Osteocyte (in vitro differentiated cells): ENCODE measurements around the gene MRPL36. TPM values are rescaled to one million over a fixed set of nuclear protein-coding genes. Genes with fewer than 3 reads are reported as not detected.

Experiments used
- DNase-seq: peaks from one replicate; pipeline ENCODE4 v3.0.0; 2021; ENCODE audit warnings: mixed read lengths; ENCODE audit not compliant: unreplicated experiment; ENCODE audit errors: extremely low spot score
- H3K27ac Mint-ChIP-seq: one replicate; pipeline ENCODE4 v1.8.0; 2021; ENCODE audit warnings: mild to moderate bottlenecking, mixed read lengths; ENCODE audit not compliant: unreplicated experiment
- H3K27me3 Mint-ChIP-seq: one replicate; pipeline ENCODE4 v1.8.0; 2021; ENCODE audit warnings: mixed read lengths; ENCODE audit not compliant: unreplicated experiment
- H3K36me3 Mint-ChIP-seq: one replicate; pipeline ENCODE4 v1.8.0; 2021; ENCODE audit warnings: mixed read lengths; ENCODE audit not compliant: unreplicated experiment
- H3K4me1 Mint-ChIP-seq: one replicate; pipeline ENCODE4 v1.8.0; 2021; ENCODE audit warnings: mixed read lengths; ENCODE audit not compliant: unreplicated experiment
- H3K4me3 Mint-ChIP-seq: one replicate; pipeline ENCODE4 v1.8.0; 2021; ENCODE audit warnings: mild to moderate bottlenecking, moderate library complexity, mixed read lengths; ENCODE audit not compliant: unreplicated experiment
- H3K9me3 Mint-ChIP-seq: one replicate; pipeline ENCODE4 v1.8.0; 2021; ENCODE audit warnings: mixed read lengths; ENCODE audit not compliant: unreplicated experiment
- total RNA-seq: library from RNA; stranded (reverse); gene quantifications from 2 replicates; pipeline ENCODE4 v1.2.1, GENCODE V29; 2021
- TF ChIP-seq, protein P1 (sequence below): fragments of 200-600 bp; sonication (generic); IDR thresholded peaks from 2 replicates; pipeline ENCODE4 v1.5.0; 2021; ENCODE audit warnings: antibody characterized with exemption, mild to moderate bottlenecking, moderate library complexity

The MRPL36 gene
- total RNA-seq, 1 donor from 2014 or later, result 44.0 TPM

DNA sequence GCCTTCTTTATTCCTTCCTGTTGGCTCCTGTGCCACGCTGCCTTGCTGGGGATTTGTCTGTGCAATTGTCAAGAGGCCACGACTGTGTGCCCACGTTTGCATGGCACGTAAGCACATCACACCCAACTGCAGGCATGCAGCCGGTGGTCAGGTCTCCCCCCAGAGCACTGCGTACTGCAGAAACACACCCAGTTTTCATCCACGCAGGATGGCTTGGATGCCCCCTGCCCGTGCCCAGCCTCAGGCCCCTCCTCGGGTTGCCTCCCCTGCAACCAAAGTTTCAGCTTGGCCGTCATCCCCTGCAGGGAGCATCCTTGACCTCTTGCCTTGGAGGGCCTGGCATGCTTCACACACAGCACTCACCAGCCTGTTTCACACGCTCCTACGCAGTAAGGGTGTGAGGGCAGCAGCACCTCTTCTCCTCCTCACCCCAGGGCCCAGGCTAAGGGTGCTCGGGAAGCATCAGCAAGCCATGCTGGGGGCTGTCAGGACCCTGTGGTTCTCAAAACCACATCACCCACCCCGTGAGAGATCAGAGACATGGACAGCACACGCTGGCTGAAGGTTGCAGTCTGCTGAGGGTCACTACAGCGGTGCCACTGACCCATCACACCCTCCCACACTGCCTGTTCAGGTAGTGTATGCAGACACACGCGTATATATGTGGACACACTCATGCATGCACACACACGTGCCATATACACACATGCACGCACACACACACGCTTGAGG lies 3.1 kb downstream of the MRPL36 start:
- TF ChIP-seq, protein P1, sequence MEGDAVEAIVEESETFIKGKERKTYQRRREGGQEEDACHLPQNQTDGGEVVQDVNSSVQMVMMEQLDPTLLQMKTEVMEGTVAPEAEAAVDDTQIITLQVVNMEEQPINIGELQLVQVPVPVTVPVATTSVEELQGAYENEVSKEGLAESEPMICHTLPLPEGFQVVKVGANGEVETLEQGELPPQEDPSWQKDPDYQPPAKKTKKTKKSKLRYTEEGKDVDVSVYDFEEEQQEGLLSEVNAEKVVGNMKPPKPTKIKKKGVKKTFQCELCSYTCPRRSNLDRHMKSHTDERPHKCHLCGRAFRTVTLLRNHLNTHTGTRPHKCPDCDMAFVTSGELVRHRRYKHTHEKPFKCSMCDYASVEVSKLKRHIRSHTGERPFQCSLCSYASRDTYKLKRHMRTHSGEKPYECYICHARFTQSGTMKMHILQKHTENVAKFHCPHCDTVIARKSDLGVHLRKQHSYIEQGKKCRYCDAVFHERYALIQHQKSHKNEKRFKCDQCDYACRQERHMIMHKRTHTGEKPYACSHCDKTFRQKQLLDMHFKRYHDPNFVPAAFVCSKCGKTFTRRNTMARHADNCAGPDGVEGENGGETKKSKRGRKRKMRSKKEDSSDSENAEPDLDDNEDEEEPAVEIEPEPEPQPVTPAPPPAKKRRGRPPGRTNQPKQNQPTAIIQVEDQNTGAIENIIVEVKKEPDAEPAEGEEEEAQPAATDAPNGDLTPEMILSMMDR, result no peak
- H3K4me1 Mint-ChIP-seq, result peaks cover 50% of the 10 kb centered on the region
- peaks cover 12% of the 10 kb centered on the region for H3K36me3 Mint-ChIP-seq
- no peaks in the 10 kb centered on the region for H3K27me3 Mint-ChIP-seq
- H3K9me3 Mint-ChIP-seq, result no peaks in the 10 kb centered on the region
- H3K27ac Mint-ChIP-seq, result no peak overlapping the region
- DNase-seq, result no peak
- no peak overlapping the region for H3K4me3 Mint-ChIP-seq

DNA sequence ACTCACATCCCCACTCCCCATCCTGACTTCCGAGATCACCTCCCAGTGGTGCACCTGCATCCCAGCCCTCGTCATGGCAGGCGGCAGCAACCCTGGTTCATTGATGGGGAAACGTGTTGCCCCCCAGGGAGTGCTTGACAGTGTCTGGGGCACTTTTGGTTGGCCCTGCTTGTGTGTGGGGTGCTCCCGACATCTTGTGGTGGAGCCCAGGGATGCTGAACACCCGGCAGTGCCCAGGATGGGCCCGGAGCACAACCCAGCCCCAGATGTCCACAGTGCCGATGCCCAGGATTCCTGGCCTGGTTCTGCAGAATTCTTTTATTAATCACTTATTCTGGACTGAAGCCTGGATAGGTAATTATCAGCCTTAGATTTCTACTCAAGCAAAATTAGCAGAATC lies 3.7 kb downstream of the MRPL36 start:
- no peak overlapping the region for H3K4me3 Mint-ChIP-seq
- TF ChIP-seq, protein P1, result no peak
- H3K4me1 Mint-ChIP-seq, result peaks cover 49% of the 10 kb centered on the region
- no peak for DNase-seq
- no peak overlapping the region for H3K27ac Mint-ChIP-seq
- H3K9me3 Mint-ChIP-seq, result no peaks in the 10 kb centered on the region
- peaks cover 12% of the 10 kb centered on the region for H3K36me3 Mint-ChIP-seq
- H3K27me3 Mint-ChIP-seq, result no peaks in the 10 kb centered on the region

DNA sequence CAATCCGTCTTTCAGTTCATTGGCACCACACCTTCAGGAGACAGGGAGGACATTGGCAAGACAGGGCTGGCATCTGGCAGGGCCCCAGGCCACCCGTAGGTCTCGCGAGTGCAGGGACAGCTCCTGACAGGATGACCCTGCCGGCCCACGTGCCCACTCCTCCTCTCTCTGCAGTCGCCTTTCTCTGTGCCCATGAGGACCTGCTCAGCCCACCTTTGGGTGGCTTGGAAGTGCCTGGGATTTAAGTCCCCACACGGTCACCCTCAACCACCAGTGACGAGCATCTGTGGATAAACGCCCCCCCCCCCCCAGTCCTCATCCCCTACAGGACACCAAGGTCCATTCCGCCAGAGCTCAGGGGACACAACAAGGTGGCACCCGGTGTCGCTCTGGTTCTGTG lies 4.1 kb downstream of the MRPL36 start:
- Mint-ChIP-seq H3K27ac (no peak overlapping the region), H3K9me3 (no peaks in the 10 kb centered on the region), H3K4me3 (no peak overlapping the region), H3K4me1 (peaks cover 48% of the 10 kb centered on the region), H3K36me3 (peaks cover 12% of the 10 kb centered on the region), H3K27me3 (no peaks in the 10 kb centered on the region)
- TF ChIP-seq, protein P1, result no peak
- DNase-seq, result no peak

DNA sequence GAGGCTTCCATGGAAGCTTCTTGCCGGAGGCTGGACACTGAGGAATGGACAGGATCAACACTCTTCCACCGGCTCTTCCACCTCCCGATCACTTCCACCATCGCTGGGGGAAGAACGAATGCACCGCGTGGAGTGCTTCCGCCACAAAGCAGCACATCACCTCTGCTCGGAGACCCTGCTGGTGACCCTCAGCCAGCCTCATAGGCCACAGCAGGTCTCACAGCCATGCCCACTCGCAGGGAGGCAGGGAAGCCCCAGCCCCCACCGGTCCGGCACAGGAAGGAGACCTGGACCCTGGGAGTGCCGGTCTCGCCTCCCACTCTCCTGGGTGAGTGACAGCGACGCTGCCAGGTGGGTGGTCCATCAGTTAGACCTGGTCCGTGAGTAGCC lies 4.7 kb downstream of the MRPL36 start:
- Mint-ChIP-seq H3K27me3 (no peaks in the 10 kb centered on the region), H3K4me1 (peaks cover 50% of the 10 kb centered on the region), H3K9me3 (no peaks in the 10 kb centered on the region), H3K27ac (no peak overlapping the region), H3K4me3 (no peak overlapping the region), H3K36me3 (peaks cover 12% of the 10 kb centered on the region)
- TF ChIP-seq, protein P1, result no peak
- DNase-seq, result no peak

DNA sequence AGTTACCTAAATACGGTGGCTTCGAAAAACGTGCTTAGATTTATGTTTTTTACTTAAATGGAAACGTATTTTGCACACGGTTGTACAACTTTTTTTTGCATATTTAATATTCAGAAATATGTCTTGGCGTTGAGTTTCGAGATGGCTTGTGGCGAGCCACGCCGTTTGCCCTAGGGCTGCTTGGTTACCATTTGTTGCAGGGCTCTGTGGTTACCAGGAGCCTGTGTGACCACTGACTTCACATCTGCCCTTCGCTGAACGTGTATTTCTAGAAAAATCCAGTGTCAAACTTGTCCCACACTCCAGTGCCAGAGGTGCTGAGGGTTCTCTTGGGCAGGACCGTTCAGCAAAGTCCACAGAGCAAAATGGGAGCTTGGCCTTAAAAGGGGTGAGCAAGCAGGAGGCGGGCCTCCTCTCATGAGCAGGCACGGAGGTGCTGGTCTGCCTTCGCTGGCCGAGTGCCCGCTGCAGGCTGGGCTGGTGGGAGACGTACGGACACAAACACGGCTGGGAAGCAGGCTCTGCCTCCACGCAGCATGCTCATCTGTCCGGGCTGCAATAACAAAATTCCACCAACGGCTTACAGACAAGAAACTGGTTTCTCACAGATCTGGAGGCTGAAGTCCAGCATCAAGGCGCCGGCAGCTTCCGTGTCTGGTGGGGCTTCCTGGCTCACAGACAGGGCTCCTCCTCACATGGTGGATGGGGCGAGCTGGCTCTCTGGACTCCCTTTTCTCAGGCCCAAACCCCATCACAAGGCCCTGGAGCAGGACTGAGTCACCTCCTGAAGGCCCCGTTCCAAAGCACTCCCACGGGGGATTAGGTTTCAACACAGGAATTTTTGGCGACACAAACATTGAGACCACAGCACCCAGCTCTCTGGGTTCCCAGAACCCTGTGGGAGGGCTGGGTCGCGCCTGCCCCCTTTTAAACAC lies 5.4 kb downstream of the MRPL36 start:
- Mint-ChIP-seq H3K4me3 (no peak overlapping the region), H3K27ac (no peak overlapping the region)

More for the DNA sequence above, 5.4 kb downstream of the MRPL36 start:
- H3K27me3 Mint-ChIP-seq, result no peaks in the 10 kb centered on the region
- H3K9me3 Mint-ChIP-seq, result no peaks in the 10 kb centered on the region
- DNase-seq, result no peak
- H3K4me1 Mint-ChIP-seq, result peaks cover 54% of the 10 kb centered on the region
- TF ChIP-seq, protein P1, result no peak
- peaks cover 12% of the 10 kb centered on the region for H3K36me3 Mint-ChIP-seq
